HepG2 (cell line): ENCODE data around the gene PDIA4.

ENCODE experiments used
- KIAA2018 ChIP-seq: sonication (generic); formaldehyde crosslinking; IDR thresholded peaks from 2 replicates; pipeline ENCODE4 v1.5.0; 2020; ENCODE audit warnings: mild to moderate bottlenecking, missing genetic modification reagents, borderline replicate concordance
- NFRKB ChIP-seq: fragments of 450-650 bp; IDR thresholded peaks from 2 replicates; pipeline ENCODE4 v1.6.1; 2017
- TGIF2 ChIP-seq: IDR thresholded peaks from 2 replicates; pipeline ENCODE4 v1.6.1; 2016; ENCODE audit warnings: control low read depth, missing compliant biosample characterization
- ZNF276 ChIP-seq: sonication (generic); formaldehyde crosslinking; IDR thresholded peaks from 2 replicates; pipeline ENCODE4 v1.4.0; 2020; ENCODE audit warnings: mild to moderate bottlenecking, low read depth, missing genetic modification reagents
- ZSCAN22 ChIP-seq: sonication (generic); formaldehyde crosslinking; IDR thresholded peaks from 2 replicates; pipeline ENCODE4 v1.4.0; 2020; ENCODE audit warnings: mild to moderate bottlenecking, missing genetic modification reagents

GRCh38 chr7:148979827-148980226, 48.5 kb downstream of the PDIA4 start:
- TF ChIP-seq ZSCAN22 (CRISPR knock-in tag) (no peak), NFRKB (no peak), TGIF2 (no peak), ZNF276 (CRISPR knock-in tag) (no peak), KIAA2018 (no peak)
